Stomach smooth muscle (tissue), 2 donors: ENCODE measurements around the gene PTPRN2.

ENCODE experiments used
- H3K27ac ChIP-seq: one replicate; pipeline ENCODE4 v1.7.0; 2013; ENCODE audit warnings: mild to moderate bottlenecking, low read length, inconsistent platforms
- H3K27me3 ChIP-seq, 2 donors: one replicate each; pipeline ENCODE4 v1.7.0; 2013; ENCODE audit warnings: low read length in 2 of 2; ENCODE audit not compliant: insufficient read depth in 2 of 2, control insufficient read depth in 1 of 2
- H3K36me3 ChIP-seq, 2 donors: one replicate each; pipeline ENCODE4 v1.7.0; 2013; ENCODE audit warnings: low read length in 2 of 2; ENCODE audit not compliant: control insufficient read depth in 2 of 2, insufficient read depth in 2 of 2
- H3K4me1 ChIP-seq: one replicate; pipeline ENCODE4 v1.7.0; 2013; ENCODE audit warnings: low read length; ENCODE audit not compliant: control insufficient read depth, insufficient read depth
- H3K4me3 ChIP-seq, 2 donors: one replicate each; pipeline ENCODE4 v1.7.0; 2013; ENCODE audit warnings: low read length in 2 of 2
- H3K9ac ChIP-seq, 2 donors: one replicate each; pipeline ENCODE4 v1.7.0; 2013; ENCODE audit warnings: low read length in 2 of 2, mild to moderate bottlenecking in 1 of 2
- H3K9me3 ChIP-seq, 2 donors: one replicate each; pipeline ENCODE4 v1.7.0; 2013; ENCODE audit warnings: low read length in 2 of 2; ENCODE audit not compliant: control insufficient read depth in 2 of 2
- donor health status: healthy.
- donor health status: Pancreatic carcinoma.

PTPRN2 gene

DNA sequence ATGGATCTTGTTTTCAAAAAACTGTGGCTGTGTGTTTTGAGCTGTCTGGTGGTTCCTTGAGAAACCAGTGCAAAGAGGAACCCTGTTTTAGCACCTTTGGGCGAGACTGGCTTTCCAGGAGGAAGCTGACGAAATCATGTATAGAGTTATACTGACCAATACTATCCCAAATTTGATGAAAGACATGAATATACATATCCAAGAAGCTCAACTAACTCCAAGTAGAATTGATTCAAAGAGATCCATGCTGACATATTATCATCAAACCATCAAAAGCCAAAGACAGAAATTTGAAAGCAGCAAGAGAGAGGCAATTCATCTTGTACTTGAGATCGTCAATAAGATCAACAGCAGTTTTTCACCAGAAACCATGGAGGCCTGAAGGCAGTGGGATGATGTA is 640.1 kb downstream of the PTPRN2 start:
- Histone ChIP-seq H3K4me3 (no peak overlapping the region), H3K36me3 (no peaks in the 10 kb centered on the region), H3K27ac (no peak overlapping the region), H3K4me1 (no peaks in the 10 kb centered on the region), H3K9ac (no peak overlapping the region), H3K27me3 (no peaks in the 10 kb centered on the region), H3K9me3 (peaks cover 4 to 22% of the 10 kb centered on the region in 2 donors)

DNA sequence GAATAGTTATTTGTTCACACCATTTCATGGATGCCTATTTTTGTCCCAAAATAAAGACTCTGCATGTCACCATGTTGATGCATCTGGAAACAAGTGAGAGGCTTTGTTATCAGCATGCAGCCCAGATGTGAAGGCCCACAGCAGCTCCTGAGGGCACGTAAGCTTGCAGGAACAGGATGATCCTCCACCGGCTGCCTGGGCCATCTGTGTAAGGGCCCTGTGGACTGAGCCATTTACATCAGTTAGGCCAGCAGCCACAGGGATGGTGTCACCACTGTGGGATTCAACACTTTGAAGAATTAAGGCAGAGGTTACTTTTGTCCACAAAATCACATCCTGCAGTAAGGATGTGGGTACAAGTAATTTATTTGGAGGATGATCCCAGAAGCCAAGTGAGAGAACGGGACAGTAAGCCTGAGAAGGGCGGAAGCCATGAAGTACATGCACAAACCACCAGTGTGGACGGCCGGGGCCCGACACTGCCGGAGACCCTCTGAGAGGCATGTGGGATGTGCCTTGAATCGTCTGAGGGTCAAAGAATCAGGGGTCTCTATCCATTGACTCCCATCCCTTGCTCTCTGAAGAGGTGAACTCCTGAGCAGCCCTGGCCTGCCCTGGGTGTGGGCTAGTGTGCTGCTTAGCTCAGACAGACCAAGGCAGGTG is 641.1 kb downstream of the PTPRN2 start:
- Histone ChIP-seq H3K36me3 (no peaks in the 10 kb centered on the region), H3K9me3 (peaks cover 4 to 22% of the 10 kb centered on the region in 2 donors), H3K4me1 (no peaks in the 10 kb centered on the region), H3K9ac (no peak overlapping the region), H3K27me3 (no peaks in the 10 kb centered on the region), H3K4me3 (no peak overlapping the region), H3K27ac (no peak overlapping the region)

DNA sequence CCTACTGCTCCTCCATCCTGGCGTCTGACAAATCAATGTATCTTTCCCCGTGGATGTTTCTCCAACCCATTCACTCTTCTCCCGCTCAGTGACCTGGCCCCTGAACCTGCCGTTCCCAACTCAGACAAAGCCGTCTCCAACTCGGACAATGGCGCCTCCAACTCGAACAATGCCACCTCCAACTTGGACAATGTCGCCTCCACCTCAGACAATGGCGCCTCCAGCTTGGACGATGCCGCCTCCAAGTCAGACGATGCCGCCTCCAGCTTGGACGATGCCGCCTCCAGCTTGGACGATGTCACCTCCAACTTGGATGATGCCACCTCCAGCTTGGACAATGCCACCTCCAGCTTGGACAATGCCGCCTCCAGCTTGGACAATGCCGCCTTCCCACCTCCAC is 642.2 kb downstream of the PTPRN2 start:
- no peaks in the 10 kb centered on the region for H3K27me3 ChIP-seq
- no peak overlapping the region for H3K9ac ChIP-seq
- no peak overlapping the region for H3K4me3 ChIP-seq
- no peak overlapping the region for H3K27ac ChIP-seq
- no peaks in the 10 kb centered on the region for H3K4me1 ChIP-seq
- H3K36me3 ChIP-seq: no peaks in the 10 kb centered on the region
- peaks cover 4 to 25% of the 10 kb centered on the region in 2 donors for H3K9me3 ChIP-seq

DNA sequence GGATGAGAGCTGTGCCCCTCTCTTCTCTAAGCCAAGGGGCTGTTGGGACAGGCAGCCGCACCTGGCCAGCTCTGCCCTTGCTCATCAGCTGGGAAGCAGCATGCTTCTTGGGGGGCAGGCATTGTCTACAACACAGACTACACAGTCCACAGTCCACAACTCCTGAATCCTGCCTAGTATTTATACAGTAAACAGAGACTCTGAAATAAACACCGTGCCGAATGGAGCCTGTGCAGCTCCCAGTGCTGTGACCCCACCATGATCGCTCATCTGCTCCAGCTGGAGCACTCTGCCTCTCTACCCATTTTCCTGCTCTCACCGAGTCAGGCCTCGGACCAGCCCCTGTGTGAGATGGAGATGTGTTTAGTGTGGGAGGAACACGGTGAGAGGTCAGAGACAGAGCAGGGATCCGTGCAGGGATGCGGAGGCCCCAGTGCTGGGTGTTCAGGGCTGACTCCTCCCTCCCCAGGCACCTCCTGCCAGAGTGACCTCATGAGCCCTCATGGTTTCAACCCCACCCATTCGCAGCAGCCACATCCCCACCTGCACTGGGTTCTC is 642.8 kb downstream of the PTPRN2 start:
- no peaks in the 10 kb centered on the region for H3K4me1 ChIP-seq
- no peak overlapping the region for H3K27ac ChIP-seq
- peaks cover 4 to 25% of the 10 kb centered on the region in 2 donors for H3K9me3 ChIP-seq
- no peaks in the 10 kb centered on the region for H3K36me3 ChIP-seq
- H3K4me3 ChIP-seq: no peak overlapping the region
- H3K27me3 ChIP-seq: no peaks in the 10 kb centered on the region
- H3K9ac ChIP-seq: no peak overlapping the region

DNA sequence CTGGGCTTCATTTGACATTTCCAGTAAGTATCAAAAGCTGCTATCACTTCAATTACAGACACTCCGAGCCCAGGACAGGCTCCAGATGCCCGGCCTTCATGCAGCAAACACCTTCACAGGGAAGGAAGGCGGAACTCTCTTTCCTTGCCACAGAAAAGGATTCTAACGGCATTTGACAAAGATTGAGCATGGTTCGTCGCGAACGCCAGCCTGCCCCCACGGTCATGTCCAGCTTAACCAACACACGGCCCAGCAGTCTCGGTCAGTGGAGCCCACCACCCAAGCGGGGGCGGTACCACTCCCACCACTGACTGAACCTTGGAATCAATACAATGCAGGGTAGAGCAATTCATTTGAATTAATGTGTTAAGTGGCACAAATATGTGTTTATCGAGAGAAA is 643.6 kb downstream of the PTPRN2 start:
- Histone ChIP-seq H3K9me3 (peaks cover 4 to 20% of the 10 kb centered on the region in 2 donors), H3K4me3 (no peak overlapping the region), H3K4me1 (no peaks in the 10 kb centered on the region), H3K27me3 (no peaks in the 10 kb centered on the region), H3K9ac (no peak overlapping the region), H3K36me3 (no peaks in the 10 kb centered on the region), H3K27ac (no peak overlapping the region)

DNA sequence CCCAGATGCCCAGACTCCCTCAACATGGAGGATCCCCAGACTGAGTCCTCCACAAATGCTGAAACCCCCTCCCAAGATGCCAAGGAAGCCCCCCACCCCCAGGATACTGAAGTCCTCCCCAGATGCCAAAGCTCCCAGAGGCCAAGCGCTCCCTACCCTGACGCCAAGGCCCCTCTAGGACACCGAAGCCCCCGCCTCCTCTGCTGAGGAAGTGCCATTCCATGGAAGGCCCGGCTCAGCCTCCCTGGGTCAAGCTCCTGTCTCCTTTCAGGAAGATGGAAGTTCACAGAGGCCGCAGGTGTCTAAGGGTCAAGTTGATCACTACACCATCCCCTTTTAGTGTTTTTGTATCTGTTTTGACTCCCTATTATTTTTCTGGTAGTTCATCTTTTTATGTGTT is 644.1 kb downstream of the PTPRN2 start:
- H3K9ac ChIP-seq: no peak overlapping the region
- no peaks in the 10 kb centered on the region for H3K4me1 ChIP-seq
- no peaks in the 10 kb centered on the region for H3K36me3 ChIP-seq
- no peak overlapping the region for H3K27ac ChIP-seq
- H3K9me3 ChIP-seq: peaks cover 4 to 20% of the 10 kb centered on the region in 2 donors
- no peaks in the 10 kb centered on the region for H3K27me3 ChIP-seq
- H3K4me3 ChIP-seq: no peak overlapping the region

DNA sequence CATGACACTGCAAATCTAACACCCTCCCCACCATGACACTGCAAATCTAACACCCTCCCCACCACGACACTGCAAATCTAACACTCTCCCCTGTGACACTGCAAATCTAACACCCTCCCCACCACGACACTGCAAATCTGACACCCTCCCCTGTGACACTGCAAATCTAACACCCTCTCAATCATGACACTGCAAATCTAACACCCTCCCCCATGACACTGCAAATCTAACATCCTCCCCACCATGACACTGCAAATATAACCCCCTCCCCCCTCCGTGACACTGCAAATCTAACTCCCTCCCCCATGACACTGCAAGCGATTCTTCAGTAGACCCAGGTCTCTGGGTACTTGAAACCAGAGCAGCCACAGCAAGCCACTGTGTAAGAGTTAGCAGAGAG is 646.4 kb downstream of the PTPRN2 start:
- Histone ChIP-seq H3K9me3 (peaks cover 0 to 5% of the 10 kb centered on the region in 2 donors), H3K4me1 (no peaks in the 10 kb centered on the region), H3K36me3 (no peaks in the 10 kb centered on the region), H3K27me3 (no peaks in the 10 kb centered on the region), H3K4me3 (no peak overlapping the region), H3K27ac (no peak overlapping the region), H3K9ac (no peak overlapping the region)

DNA sequence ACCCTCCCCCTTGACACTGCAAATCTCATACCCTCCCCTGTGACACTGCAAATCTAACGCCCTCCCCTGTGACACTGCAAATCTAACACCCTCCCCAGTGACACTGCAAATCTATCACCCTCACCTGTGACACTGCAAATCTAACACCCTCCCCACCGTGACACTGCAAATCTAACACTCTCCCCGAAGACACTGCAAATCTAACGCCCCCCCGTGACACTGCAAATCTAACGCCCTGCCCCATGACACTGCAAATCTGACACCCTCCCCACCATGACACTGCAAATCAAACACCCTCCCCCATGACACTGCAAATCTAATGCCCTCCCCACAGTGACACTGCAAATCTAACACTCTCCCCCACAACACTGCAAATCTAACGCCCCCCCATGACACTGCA is 647.1 kb downstream of the PTPRN2 start:
- H3K4me1 ChIP-seq: no peaks in the 10 kb centered on the region
- H3K9ac ChIP-seq: no peak overlapping the region
- no peaks in the 10 kb centered on the region for H3K27me3 ChIP-seq
- H3K9me3 ChIP-seq: peaks cover 0 to 5% of the 10 kb centered on the region in 2 donors
- no peak overlapping the region for H3K4me3 ChIP-seq
- no peaks in the 10 kb centered on the region for H3K36me3 ChIP-seq
- H3K27ac ChIP-seq: no peak overlapping the region

DNA sequence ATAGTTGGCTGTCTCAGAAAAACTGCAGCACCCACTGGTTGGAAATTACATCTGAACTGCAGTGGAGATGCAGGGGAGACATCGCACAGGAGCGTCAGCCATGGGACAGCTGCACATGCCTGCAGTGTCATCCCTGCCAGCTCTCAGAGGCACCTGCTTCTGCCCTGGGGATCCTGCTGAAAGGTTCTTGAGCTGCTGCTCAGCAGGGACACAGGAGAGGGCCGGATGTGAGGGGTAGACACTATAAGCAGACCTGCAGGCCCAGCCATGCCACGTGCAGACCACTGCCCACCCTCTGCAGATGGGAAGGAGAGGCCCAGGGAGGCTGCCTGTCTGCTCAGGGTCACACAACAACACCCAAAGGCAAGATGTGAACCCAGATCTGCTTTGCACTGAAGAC is 649.4 kb downstream of the PTPRN2 start:
- Histone ChIP-seq H3K4me3 (no peak overlapping the region), H3K9me3 (peaks cover 0 to 5% of the 10 kb centered on the region in 2 donors), H3K27me3 (no peaks in the 10 kb centered on the region), H3K27ac (no peak overlapping the region), H3K36me3 (no peaks in the 10 kb centered on the region), H3K4me1 (no peaks in the 10 kb centered on the region), H3K9ac (no peak overlapping the region)

DNA sequence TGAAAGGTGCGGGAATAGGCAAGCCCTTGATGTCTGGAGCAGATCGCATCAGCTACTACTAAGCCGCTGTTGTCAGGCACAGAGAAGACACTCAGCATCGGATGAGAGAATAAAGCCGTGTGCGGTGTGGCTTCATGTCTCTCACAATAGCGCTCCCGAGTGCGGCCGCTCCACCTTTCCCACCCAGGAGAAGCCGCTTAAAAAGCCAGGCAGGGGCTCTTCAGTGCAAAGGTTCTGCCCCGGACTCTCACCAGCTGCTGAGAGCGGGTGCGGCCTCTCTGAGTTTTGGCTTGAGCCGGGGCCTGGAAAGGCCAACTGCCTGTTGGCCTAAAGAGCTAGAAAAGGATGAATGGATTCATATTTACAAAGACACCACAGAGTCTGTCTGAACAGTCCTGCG is 650.2 kb downstream of the PTPRN2 start:
- Histone ChIP-seq H3K4me3 (no peak overlapping the region), H3K9me3 (peaks cover 0 to 5% of the 10 kb centered on the region in 2 donors), H3K27ac (no peak overlapping the region), H3K36me3 (no peaks in the 10 kb centered on the region), H3K4me1 (no peaks in the 10 kb centered on the region), H3K9ac (no peak overlapping the region), H3K27me3 (no peaks in the 10 kb centered on the region)

DNA sequence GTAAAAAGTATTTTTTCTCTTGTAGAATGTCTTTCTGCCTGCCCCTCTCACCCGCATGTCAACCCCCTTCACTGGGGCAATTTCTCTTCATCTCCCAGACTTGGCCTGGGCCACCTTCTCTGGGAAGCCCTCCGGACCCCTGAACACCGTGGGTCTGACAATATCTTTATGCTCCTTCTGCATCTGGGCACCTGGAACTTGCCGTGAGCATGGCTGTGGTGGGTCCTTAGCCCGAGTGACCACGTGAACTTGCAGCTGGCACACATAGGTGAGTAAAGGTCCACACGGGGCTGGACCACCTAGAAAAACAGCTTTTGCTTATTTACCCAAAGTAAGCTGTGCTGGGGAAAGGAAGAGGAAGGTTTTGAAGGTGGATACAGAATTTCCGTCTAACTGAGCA is 650.6 kb downstream of the PTPRN2 start:
- Histone ChIP-seq H3K27me3 (no peaks in the 10 kb centered on the region), H3K36me3 (no peaks in the 10 kb centered on the region), H3K4me3 (no peak overlapping the region), H3K9me3 (peaks cover 0 to 5% of the 10 kb centered on the region in 2 donors), H3K4me1 (no peaks in the 10 kb centered on the region), H3K9ac (no peak overlapping the region), H3K27ac (no peak overlapping the region)
